Measurements from ENCODE around the gene CCDC60.

Gene CCDC60, protein sequence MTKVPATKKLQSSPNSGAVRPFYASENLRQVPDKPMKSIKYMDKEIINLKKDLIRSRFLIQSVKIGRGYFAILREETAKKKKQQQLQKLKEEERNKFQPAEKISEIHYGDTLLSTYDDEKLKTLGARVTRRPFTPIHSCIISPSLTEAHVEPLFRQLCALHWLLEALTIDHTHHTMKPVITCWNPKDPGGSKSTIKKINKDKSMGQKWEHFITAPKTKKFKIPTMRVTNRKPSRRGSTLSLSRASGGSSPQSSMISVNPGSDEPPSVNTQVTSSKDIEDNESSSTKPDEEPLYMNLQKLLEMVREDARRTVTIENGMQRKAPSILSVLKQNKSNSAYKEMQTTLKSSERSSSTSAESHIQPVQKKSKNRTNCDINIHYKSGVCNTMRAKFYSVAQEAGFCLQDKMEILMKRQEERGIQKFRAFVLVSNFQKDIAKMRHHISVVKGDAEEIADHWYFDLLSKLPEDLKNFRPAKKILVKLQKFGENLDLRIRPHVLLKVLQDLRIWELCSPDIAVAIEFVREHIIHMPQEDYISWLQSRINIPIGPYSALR

GRCh38 chr12:119334430-119335170, at the start of gene CCDC60:
Gene CCDC60, plus strand, starts transcription at chr12:119334729. Its CDS starts 448 bp downstream, at chr12:119335177.
- DNase-seq: peak in 2 of 51 donors; percentile 0 to 19

GRCh38 chr12:119288576-119288975, 46.0 kb upstream of the CCDC60 start:
- DNase-seq: peak in 6 of 51 donors; percentile 1 to 51 (median 6)

DNA sequence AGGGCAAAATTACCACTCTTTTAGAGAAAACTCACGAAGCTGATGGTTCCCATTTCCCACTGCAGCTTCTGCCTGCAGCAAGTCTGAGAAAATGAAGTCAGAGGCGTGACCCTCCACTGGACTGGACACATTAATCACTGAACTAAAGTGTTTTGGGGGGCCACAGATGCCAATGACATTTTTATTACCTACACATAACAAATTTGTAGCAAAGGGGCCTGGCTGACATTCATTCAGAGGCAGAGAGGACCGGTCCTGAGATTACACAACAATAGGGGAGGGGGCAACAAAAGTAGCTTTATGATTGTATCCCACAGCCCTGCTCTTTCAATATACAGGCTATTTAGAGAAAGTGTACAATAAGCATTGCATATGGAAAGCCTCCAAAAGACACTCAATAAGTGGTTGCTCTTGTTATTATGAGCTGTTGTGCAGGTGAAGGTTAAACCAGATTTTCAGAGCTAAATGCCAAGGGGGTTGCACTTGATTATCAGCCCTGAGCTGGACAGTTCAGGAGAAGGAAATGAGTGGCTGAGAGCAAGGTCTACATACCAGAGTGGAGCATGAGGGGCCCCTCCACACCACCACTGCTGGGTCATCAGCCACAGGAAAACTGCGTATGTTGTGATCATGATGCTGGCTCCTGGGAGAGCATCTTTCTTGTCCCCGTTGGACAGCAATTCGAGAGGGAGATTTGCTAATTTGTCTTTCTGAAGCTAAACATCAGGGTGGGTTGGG, 41.5 kb upstream of the CCDC60 start:
- DNase-seq: no peak

GRCh38 chr12:119294211-119294610, 40.3 kb upstream of the CCDC60 start:
- no peak for DNase-seq

DNA sequence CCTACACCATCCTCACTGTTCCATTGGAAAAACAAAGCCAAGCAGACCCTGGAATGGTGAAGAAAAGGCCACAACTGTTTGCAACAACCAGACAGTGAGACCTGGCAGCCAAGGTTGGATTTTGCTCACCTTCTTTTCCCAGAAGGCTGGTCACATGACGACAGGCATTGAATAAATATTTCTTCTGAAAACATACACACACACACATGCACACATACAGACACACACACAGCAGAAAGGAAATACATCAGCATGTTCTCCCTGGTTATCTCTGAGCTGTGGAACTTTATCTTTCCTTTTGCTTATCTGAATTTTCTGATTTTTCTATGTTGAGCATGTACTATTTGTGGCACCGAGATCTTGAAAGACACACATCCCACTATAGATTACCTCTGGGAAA, 38.0 kb upstream of the CCDC60 start:
- DNase-seq: no peak

GRCh38 chr12:119299130-119299529, 35.4 kb upstream of the CCDC60 start:
- no peak for DNase-seq

DNA sequence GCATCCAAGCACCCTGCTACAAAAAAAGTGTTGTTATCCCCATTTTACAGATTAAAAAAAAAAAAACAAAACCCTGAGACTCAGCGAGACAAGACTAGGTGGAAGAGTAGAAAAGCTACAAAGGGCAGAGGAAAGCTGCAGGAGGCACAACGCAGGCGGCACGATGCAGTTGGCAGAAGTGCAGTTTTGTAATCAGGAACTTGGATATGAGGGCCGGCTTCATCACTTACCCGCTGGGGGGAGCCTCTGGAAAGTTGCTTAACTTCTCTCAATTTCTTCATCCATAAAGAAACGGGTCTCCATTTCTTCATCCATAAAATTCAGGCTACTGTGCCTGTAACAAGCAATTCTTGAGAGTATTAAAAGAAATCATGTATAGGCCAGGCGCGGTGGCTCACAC, 33.1 kb upstream of the CCDC60 start:
- DNase-seq: peak in 2 of 51 donors; percentile 0 to 1

DNA sequence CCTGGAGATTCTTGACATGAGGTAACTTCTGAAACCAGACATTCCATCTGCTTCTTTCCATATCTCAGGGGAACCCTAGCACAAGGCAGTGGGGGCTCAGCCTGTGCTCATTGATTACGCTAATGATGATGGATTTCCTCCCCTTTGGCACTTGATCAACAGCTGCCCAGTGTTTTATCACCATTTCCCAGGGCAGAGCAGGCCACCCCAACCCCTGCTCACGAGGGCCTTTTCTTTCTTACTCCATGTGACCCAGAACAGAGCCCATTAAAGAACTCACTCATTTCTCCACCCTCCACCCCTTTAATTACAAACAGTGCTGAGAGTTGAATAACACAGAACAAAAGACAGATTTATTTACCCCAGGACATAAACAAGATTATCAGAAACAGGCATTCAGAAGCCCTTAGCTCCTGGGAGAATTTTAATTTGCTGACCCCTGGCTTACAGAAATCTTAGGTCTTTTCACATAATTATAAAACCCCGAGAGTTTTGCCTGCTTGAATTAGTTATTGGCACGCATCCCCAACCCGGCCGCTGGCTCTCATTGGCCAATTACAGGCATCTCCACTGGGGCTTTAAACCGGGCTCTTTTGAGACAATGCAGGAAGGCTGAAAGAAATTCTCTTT, 32.0 kb upstream of the CCDC60 start:
- DNase-seq: peak in 20 of 51 donors; percentile 1 to 15 (median 4)

DNA sequence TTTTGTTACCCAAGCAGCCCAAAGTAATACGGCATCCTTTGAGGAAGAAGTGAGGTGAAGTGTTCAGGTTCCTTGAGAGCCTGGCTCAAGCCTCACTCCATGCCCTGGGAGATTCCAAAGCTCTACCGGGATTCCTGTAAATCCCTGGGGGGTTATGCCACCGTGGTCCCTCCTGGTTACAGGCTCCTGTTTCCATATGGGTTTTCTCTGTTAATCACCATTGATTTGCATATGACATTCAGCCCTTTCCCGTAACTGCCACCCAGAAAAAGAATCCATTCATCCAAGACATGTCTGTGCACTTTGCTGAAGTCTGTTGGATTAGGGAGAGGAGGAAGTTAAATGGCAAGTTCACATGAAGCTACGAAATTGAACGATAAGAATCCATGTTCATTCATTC, 27.9 kb upstream of the CCDC60 start:
- no peak for DNase-seq

DNA sequence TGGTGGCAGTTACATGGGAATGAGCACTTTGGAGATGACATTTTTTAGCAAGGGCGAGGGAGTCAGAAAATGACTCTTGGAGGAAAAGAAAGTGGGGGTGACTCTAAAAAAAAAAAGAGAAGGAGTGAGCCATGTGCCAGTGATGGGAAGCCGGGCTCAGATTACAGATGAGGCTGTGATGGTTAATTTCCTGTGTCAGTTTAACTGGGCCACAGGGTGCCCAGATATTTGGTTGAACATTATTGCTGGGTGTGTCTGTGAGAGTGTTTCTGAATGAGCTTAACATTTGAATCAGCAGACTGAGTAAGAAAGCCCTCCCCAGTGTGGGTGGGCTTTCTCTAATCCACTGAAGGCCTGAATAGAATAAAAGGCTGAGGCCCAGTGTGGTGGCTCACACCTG, 26.8 kb upstream of the CCDC60 start:
- DNase-seq: no peak

DNA sequence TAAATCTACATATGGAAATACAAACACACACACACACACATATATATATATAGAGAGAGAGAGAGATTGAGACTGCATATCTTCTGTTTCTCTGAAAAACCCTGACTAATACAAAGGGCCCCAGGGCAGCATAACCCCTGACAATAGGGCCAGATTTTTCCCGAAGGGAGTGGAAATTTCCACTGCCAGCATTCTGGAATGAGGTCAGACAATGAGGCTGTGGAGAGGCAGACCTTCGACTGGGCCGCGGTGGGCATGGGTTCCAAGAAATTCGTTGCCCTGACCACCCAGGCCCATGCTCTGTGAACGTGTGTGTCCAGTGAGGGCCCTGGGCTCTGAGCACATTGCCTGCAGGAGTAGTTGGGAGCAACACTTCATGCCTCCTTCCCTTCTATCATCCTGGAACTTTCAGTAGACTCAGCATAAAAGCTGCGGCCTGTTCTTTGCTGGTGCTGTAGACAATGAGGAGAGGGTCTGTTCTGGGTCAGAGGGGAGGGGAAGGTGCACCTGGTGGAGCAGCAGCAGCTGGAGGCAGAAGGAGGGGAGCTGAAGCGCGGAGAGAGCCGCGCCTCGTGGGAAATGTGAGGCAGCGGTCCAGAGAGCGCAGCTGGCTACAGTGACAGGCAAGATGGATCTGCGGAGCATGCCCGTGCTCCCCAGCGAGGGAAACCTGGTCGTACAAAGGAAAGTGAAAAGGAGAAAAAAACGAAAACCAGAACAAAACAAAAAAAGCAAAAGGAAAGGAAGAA, 25.6 kb upstream of the CCDC60 start:
- DNase-seq: no peak

- no peak for DNase-seq
Measured at GRCh38 chr12:119311878-119312277, 22.7 kb upstream of the CCDC60 start.

GRCh38 chr12:119312904-119313303, 21.6 kb upstream of the CCDC60 start:
- no peak for DNase-seq

GRCh38 chr12:119314290-119314689, 20.2 kb upstream of the CCDC60 start:
- no peak for DNase-seq

GRCh38 chr12:119319638-119320037, 14.9 kb upstream of the CCDC60 start:
- no peak for DNase-seq

DNA sequence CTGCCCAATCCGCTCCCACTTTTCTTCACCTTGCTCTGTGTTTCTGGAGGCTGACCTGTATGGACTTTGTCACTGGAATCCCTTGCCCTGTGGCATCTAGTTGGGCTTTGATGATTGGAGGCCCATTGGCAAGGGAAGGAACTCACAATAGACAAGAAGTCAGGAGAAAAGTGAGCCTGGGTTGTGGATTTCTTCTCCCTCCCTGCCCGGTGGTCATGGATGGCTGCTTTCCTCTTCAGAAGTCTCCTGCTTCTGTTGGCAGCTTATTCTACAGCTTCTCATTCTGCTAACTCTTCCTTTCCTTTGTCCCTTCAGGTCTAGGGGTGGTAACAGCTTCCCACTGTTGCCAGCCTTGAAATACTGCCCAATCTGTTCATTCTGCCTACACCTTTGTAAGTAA, 13.9 kb upstream of the CCDC60 start:
- no peak for DNase-seq

- DNase-seq: no peak
Measured at GRCh38 chr12:119322301-119322723, 12.2 kb upstream of the CCDC60 start.

DNA sequence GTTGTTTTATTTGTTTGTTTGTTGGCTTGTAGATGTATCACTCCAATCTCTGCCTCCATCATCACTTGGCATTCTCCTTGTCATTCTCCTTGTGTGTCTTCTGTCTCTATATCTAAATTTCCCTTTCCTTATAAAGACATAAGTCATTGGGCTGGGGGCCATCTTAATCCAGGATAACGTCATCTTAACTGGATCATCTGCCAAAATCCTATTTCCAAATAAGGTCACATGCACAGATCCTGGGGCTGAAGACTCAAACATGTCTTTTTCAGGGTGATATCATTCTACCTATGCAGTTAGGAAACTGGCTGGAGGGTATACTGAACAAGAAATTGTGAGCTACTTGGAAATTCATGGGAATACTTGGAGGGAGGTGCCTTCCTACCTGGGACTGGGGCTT, 8.7 kb upstream of the CCDC60 start:
- DNase-seq: no peak

GRCh38 chr12:119326341-119326740, 8.2 kb upstream of the CCDC60 start:
- no peak for DNase-seq

- no peak for DNase-seq
Measured at GRCh38 chr12:119327471-119327870, 7.1 kb upstream of the CCDC60 start.

- no peak for DNase-seq
Measured at GRCh38 chr12:119328111-119328510, 6.4 kb upstream of the CCDC60 start.
